GM21447 (cell line): ENCODE data around the gene C6orf52.
"Not testable (repeated sequence)": the region's sequence is repeated elsewhere in the genome, so short reads cannot be mapped to it uniquely, and the experiment has no call there.

Experiments used
- ATAC-seq: cut with Tn5 transposase; IDR thresholded peaks from one replicate; pipeline ENCODE4 v1.9.1; 2021; ENCODE audit not compliant: unreplicated experiment

The C6orf52 gene

GRCh38 chr6:10694302-10695085, at the start of gene C6orf52, which contains the start of gene PAK1IP1:
Gene C6orf52, minus strand, starts transcription at chr6:10694616. Its CDS starts 7,066 bp downstream, at chr6:10687550.
Gene PAK1IP1, plus strand, starts transcription at chr6:10694972. Its CDS starts 14 bp downstream, at chr6:10694986.
- ATAC-seq, result peak; percentile 97

GRCh38 chr6:10743515-10743914, 49.1 kb upstream of the C6orf52 start:
- no peak for ATAC-seq

GRCh38 chr6:10742251-10742650, 47.8 kb upstream of the C6orf52 start:
- ATAC-seq, result no peak

GRCh38 chr6:10741643-10742042, 47.2 kb upstream of the C6orf52 start:
- not testable (repeated sequence) for ATAC-seq

- no peak for ATAC-seq
Observed at GRCh38 chr6:10740061-10740460, 45.6 kb upstream of the C6orf52 start.

- no peak for ATAC-seq
Observed at GRCh38 chr6:10736731-10737130, 42.3 kb upstream of the C6orf52 start.

GRCh38 chr6:10733863-10734262, 39.4 kb upstream of the C6orf52 start:
- no peak for ATAC-seq

- no peak for ATAC-seq
Observed at GRCh38 chr6:10733151-10733715, 38.8 kb upstream of the C6orf52 start.

- ATAC-seq, result no peak
Observed at GRCh38 chr6:10730254-10730653, 35.8 kb upstream of the C6orf52 start.

- no peak for ATAC-seq
Observed at GRCh38 chr6:10725716-10726115, 31.3 kb upstream of the C6orf52 start.

- ATAC-seq, result no peak
Observed at GRCh38 chr6:10725044-10725443, 30.6 kb upstream of the C6orf52 start.

- no peak for ATAC-seq
Observed at GRCh38 chr6:10723567-10723881, 29.1 kb upstream of the C6orf52 start.

- peak; percentile 97 for ATAC-seq
Observed at GRCh38 chr6:10722820-10723566, 28.6 kb upstream of the C6orf52 start, which contains the start of gene TMEM14C. Gene TMEM14C, plus strand, starts transcription at chr6:10723070. Its CDS starts 1,544 bp downstream, at chr6:10724614.

- ATAC-seq, result no peak
Observed at GRCh38 chr6:10722570-10722819, 28.1 kb upstream of the C6orf52 start.

GRCh38 chr6:10721850-10722569, 27.6 kb upstream of the C6orf52 start:
- ATAC-seq, result no peak

- ATAC-seq, result not testable (repeated sequence)
Observed at GRCh38 chr6:10720960-10721849, 26.8 kb upstream of the C6orf52 start.

GRCh38 chr6:10720265-10720959, 26.0 kb upstream of the C6orf52 start:
- ATAC-seq, result no peak

GRCh38 chr6:10719964-10720264, 25.5 kb upstream of the C6orf52 start:
- no peak for ATAC-seq

GRCh38 chr6:10719296-10719963, 25.0 kb upstream of the C6orf52 start:
- no peak for ATAC-seq
